ENCODE results near the gene ZNF521. TPM values are rescaled to one million over a fixed set of nuclear protein-coding genes. Genes with fewer than 3 reads are reported as not detected.

The ZNF521 gene
- total and polyA plus RNA-seq, 2 experiments from 2014 or later: 3.1 to 9.2 TPM

DNA sequence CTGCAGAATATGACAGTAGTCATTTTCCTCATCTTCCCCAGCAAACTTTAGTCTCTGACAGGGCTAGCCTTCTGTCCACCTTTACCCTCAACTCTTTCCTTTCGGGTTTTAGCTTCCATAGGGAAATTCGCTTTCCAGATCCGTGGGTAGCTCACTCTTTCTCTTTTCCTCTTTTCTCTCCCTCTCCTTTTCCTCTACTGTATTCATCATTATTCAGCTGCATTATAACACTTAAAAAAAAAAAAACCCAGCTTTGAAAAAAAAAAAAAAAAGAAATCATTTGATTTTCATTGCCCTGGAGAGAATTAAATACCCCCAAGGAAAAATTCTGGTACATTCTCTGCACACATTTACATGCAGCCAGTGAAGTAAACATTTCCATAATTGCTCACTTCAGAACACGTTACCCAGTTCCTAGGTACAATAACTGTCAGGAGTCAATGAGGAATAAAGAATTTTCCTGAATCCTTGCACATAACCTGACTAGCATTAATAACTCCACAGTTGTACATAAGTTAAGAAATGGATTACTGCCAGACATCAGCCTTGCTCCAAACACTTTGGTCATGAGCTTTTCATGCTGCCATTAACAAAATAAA lies 63.5 kb downstream of the ZNF521 start:
- Histone ChIP-seq H4K20me1 (replicated peaks; ENCODE audit: insufficient read depth) (no peaks in the 10 kb centered on the region), H3K4me3 (no peak overlapping the region), H3F3A (replicated peaks; ENCODE audit: low read depth) (no peaks in the 10 kb centered on the region), H3K4me2 (no peak overlapping the region), H3K36me3 (ENCODE audit: insufficient read depth) (no peaks in the 10 kb centered on the region), H3K9me2 (ENCODE audit: insufficient read depth) (no peaks in the 10 kb centered on the region), H3K27me3 (ENCODE audit: insufficient read depth) (no peaks in the 10 kb centered on the region), H3K4me1 (ENCODE audit: insufficient read depth) (peaks cover 33% of the 10 kb centered on the region), H3K27ac (ENCODE audit: low read depth) (no peak overlapping the region), H3K79me2 (replicated peaks; ENCODE audit: insufficient read depth) (no peaks in the 10 kb centered on the region), H2AFZ (no peak overlapping the region)
- Mint-ChIP-seq H3K9me3 (no peaks in the 10 kb centered on the region), H3K27ac (no peak overlapping the region), H3K4me1 (peaks cover 14% of the 10 kb centered on the region), H3K4me3 (no peak overlapping the region), H3K36me3 (ENCODE audit: low read depth) (no peaks in the 10 kb centered on the region), H3K27me3 (ENCODE audit: insufficient read depth, low read depth, poor library complexity) (no peaks in the 10 kb centered on the region)
- TF ChIP-seq, protein P1, sequence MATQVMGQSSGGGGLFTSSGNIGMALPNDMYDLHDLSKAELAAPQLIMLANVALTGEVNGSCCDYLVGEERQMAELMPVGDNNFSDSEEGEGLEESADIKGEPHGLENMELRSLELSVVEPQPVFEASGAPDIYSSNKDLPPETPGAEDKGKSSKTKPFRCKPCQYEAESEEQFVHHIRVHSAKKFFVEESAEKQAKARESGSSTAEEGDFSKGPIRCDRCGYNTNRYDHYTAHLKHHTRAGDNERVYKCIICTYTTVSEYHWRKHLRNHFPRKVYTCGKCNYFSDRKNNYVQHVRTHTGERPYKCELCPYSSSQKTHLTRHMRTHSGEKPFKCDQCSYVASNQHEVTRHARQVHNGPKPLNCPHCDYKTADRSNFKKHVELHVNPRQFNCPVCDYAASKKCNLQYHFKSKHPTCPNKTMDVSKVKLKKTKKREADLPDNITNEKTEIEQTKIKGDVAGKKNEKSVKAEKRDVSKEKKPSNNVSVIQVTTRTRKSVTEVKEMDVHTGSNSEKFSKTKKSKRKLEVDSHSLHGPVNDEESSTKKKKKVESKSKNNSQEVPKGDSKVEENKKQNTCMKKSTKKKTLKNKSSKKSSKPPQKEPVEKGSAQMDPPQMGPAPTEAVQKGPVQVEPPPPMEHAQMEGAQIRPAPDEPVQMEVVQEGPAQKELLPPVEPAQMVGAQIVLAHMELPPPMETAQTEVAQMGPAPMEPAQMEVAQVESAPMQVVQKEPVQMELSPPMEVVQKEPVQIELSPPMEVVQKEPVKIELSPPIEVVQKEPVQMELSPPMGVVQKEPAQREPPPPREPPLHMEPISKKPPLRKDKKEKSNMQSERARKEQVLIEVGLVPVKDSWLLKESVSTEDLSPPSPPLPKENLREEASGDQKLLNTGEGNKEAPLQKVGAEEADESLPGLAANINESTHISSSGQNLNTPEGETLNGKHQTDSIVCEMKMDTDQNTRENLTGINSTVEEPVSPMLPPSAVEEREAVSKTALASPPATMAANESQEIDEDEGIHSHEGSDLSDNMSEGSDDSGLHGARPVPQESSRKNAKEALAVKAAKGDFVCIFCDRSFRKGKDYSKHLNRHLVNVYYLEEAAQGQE (IDR thresholded peaks at IDR 0.05; ENCODE audit: unreplicated experiment): no peak
- TF ChIP-seq ZNF114 (CRISPR knock-in tag; IDR thresholded peaks at IDR 0.05): no peak
- no peak for TF ChIP-seq EZH2phosphoT487 (IDR thresholded peaks at IDR 0.05; ENCODE audit: unreplicated experiment)
- TF ChIP-seq POLR2AphosphoS5 (IDR thresholded peaks at IDR 0.05; ENCODE audit: low read depth): no peak
- no peak for TF ChIP-seq NANOG (IDR thresholded peaks at IDR 0.05; ENCODE audit: borderline replicate concordance)
- TF ChIP-seq, protein P2, sequence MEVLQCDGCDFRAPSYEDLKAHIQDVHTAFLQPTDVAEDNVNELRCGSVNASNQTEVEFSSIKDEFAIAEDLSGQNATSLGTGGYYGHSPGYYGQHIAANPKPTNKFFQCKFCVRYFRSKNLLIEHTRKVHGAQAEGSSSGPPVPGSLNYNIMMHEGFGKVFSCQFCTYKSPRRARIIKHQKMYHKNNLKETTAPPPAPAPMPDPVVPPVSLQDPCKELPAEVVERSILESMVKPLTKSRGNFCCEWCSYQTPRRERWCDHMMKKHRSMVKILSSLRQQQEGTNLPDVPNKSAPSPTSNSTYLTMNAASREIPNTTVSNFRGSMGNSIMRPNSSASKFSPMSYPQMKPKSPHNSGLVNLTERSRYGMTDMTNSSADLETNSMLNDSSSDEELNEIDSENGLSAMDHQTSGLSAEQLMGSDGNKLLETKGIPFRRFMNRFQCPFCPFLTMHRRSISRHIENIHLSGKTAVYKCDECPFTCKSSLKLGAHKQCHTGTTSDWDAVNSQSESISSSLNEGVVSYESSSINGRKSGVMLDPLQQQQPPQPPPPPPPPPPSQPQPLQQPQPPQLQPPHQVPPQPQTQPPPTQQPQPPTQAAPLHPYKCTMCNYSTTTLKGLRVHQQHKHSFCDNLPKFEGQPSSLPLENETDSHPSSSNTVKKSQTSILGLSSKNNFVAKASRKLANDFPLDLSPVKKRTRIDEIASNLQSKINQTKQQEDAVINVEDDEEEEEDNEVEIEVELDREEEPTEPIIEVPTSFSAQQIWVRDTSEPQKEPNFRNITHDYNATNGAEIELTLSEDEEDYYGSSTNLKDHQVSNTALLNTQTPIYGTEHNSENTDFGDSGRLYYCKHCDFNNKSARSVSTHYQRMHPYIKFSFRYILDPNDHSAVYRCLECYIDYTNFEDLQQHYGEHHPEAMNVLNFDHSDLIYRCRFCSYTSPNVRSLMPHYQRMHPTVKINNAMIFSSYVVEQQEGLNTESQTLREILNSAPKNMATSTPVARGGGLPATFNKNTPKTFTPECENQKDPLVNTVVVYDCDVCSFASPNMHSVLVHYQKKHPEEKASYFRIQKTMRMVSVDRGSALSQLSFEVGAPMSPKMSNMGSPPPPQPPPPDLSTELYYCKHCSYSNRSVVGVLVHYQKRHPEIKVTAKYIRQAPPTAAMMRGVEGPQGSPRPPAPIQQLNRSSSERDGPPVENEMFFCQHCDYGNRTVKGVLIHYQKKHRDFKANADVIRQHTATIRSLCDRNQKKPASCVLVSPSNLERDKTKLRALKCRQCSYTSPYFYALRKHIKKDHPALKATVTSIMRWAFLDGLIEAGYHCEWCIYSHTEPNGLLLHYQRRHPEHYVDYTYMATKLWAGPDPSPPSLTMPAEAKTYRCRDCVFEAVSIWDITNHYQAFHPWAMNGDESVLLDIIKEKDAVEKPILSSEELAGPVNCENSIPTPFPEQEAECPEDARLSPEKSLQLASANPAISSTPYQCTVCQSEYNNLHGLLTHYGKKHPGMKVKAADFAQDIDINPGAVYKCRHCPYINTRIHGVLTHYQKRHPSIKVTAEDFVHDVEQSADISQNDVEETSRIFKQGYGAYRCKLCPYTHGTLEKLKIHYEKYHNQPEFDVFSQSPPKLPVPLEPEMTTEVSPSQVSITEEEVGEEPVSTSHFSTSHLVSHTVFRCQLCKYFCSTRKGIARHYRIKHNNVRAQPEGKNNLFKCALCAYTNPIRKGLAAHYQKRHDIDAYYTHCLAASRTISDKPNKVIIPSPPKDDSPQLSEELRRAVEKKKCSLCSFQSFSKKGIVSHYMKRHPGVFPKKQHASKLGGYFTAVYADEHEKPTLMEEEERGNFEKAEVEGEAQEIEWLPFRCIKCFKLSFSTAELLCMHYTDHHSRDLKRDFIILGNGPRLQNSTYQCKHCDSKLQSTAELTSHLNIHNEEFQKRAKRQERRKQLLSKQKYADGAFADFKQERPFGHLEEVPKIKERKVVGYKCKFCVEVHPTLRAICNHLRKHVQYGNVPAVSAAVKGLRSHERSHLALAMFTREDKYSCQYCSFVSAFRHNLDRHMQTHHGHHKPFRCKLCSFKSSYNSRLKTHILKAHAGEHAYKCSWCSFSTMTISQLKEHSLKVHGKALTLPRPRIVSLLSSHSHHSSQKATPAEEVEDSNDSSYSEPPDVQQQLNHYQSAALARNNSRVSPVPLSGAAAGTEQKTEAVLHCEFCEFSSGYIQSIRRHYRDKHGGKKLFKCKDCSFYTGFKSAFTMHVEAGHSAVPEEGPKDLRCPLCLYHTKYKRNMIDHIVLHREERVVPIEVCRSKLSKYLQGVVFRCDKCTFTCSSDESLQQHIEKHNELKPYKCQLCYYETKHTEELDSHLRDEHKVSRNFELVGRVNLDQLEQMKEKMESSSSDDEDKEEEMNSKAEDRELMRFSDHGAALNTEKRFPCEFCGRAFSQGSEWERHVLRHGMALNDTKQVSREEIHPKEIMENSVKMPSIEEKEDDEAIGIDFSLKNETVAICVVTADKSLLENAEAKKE (CRISPR knock-in tag; IDR thresholded peaks at IDR 0.05): no peak
- no peak for DNase-seq (ENCODE audit: low spot score)
- no peak for ATAC-seq

All from GM23338 (cell line).